ENCODE measurements around the gene RACK1.
A peak's percentile ranks its signal among the peaks of the same experiment; 100 is the strongest.
"Not testable (repeated sequence)": the region's sequence is repeated elsewhere in the genome, so short reads cannot be mapped to it uniquely, and the experiment has no call there.

RACK1 gene

DNA sequence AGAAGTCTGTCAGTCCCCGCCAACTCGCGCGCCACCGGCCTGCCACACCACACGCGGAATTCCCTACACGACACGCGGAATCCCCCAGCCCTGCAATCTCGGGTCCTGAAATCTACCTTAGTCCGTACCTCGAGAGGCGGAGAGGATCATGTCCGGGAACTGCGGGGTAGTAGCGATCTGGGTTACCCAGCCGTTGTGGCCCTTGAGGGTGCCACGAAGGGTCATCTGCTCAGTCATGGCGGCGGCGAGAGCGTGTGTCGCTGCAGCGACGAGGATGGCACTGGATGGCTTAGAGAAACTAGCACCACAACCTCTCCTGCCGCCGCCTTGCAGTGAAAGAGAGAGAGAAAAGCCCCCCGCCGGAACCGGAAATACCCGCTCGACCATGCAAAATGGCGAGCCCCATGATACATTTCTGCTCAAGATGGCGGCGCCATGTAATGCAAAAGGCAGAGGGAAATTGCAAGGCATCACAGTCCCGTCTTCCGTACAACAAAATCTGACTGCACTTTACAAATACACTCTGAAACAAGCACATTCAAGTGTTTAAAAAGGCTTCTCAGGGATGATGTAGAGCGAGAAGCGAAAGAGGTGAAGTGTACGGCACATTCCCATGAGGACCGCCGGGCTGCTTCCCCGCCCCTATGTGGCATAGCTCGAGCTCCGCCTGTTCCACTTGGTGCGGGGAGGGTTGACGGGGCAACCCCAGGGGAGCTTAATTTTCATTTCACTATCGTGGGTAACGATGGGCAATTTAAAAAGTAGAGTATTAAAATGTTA lies at the start of gene RACK1:
TSS of gene RACK1 (minus strand) at position 343 of the 780 bp plus-strand sequence. CDS start at position 237, 106 bp downstream.
- peak; percentile 93 for DNase-seq

DNA sequence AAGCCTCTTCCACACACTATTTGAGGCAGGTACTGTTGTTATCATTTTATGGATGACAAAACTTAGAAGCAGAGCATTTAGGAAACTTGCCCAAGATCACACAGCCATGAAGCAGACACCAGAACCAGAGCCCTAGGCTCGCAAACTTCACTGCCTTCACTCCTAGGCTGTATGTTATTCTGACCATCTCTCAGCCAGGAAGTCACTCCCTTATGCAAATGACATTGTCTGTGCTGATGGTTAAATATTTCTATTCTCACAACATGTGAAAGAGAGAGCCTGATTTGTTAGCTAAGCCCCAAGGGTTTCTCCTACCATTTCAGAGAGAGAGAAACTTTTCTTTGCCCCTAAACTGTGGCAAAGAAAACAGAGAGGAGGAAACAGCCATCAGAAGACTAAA lies 43.6 kb upstream of the RACK1 start:
- not testable (repeated sequence) for DNase-seq

DNA sequence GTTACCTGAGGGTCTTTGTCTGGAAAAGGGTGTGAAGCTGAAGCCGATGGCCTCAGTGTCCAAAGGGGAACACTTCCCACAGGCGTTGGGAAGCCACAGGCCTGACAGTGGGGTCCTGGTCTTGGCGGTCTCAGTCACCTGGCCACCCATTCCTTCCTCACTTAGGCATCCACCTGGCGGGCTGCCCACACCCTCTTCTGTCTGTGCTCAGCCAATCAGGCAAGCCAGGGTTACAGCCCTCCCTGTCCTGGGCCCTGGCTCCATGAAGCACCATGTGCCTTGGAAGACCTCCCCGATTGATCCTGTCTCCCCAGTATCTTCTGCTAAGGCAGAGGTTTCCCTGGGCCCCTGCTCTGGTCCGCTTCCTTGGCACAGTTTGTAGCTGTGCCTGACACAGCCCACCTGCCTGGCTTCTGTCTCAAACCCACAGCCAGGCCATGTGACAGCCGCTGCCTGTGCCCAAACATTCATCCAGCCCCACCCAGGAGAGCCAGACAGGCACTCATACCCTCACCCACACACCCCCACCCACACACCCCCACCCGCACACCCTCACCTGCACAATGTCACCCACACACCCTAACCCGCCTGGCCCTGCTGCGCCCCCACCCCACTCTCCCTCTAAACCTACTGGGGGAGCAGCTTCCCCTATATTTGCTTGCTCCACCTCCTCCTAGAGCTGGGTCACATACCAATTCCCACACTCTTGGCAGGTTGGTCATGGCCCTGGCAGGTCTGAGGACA lies 42.4 kb upstream of the RACK1 start:
- not testable (repeated sequence) for DNase-seq

DNA sequence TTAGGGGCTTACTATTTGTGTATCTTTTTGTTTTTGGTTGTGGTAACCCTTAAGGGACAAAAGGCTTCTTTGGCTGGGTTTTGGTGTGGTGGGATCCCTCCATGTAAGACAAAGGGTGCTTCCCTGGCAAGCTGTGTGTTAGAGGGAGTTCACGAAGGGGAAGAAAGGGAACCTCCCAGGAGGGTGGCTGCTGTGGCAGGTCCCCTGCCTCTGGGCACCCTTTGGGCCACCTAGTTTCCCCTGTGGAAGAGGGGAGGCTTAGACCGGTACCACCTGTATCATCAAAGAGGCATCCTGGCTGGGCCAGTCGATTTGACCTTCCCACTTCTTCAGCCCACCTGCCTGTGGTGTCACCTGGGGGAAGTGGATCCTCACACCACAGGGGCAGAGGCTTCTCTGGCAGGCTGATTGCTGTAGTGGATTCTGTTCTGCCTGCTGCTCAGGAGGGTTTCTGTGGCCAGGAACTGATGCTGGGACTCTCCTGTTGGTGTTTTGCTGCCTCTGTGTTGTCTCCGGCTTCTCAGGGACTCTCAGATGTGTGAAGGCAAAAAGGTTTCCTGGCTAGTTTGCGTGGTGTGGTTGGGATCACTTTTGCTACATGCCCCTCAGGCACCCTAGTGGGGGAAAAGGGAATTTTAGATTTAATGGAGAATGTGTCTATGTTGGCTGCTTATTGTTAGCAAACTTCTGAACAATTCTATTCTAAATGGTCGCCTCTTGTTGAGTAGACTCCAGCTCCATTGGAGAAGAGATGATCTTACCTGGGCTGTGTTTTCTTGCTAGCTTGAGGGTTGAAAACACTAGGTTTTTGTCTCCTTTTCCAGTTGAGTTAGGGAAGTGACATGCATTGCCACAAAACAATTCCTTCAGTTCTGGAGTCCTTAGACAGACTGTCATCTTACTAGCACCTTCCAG lies 40.4 kb upstream of the RACK1 start:
- DNase-seq: not testable (repeated sequence)

DNA sequence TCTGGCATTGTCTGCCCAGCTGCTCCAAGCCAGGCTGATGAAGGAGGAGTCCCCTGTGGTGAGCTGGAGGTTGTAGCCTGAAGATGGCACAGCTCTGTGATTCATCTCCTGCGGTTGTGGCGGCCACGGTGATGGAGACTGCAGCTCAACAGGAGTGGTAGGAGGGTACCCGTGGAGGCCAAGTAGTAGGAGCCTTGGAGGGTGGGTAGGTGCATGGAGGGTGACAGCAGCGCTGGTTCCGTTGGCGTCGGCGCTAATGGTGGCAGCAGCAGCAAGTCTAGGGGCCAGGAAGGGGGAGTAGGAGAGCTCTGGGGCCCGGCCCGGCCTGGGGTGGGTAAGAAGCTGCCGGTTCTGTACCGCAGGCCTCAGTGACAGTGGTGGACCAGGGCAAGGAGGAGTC lies 39.6 kb upstream of the RACK1 start:
- DNase-seq: no peak

DNA sequence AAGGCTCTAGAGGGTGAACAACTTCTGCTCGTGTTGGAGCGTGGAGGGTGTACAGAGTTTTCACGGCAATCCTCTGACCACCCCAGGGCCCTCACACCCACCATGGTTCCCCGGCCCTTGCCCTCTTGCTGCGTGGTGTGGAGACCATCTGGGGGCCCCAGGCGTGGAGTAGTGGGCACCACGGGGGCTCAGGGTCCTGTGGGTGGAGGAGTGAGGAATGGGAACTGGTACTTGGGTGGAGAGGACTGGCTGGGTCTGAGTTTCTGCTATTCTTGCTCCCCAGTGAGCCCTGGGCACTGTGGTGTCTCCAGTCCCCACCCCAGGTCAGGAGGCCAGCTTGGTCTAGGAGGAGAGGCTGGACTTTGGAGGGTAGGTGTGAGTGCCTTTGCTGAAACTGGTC lies 39.2 kb upstream of the RACK1 start:
- no peak for DNase-seq

DNA sequence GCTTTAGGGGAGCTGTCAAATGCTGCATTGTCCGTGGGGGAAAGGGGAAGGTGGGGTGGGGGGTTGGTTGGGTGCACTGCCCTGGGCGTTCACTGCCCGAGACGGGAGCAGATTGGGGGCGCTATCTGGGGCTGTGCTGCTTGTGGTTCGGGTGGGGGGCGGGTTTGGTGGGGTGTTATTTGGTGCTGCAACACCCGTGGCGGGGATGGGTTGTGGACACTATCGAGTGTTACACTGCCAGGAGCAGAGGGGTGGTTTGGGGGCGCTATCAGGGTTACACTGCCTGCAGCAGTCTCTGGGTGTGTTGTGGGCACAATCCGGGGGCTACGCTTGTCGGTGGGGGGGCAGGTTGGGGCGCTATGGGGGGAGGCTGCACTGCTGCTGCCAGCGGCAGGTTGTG lies 38.7 kb upstream of the RACK1 start:
- not testable (repeated sequence) for DNase-seq

DNA sequence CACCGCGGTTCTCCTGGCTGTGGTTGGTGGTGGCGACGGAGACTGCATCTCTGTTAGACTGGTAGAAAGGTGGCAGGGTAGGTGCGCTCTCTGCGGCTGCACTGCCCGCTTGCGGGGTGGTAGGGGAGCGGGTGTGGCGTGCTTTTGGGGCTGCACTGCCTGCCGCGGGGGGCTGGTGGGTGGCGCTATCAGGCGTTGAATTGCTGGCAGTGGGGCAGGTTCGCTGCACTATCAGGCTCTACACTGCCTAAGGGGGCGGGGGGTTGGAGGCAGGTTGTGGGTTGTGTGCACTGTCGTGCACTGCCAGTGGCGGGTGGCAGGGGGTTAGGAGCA lies 38.2 kb upstream of the RACK1 start:
- DNase-seq: no peak

DNA sequence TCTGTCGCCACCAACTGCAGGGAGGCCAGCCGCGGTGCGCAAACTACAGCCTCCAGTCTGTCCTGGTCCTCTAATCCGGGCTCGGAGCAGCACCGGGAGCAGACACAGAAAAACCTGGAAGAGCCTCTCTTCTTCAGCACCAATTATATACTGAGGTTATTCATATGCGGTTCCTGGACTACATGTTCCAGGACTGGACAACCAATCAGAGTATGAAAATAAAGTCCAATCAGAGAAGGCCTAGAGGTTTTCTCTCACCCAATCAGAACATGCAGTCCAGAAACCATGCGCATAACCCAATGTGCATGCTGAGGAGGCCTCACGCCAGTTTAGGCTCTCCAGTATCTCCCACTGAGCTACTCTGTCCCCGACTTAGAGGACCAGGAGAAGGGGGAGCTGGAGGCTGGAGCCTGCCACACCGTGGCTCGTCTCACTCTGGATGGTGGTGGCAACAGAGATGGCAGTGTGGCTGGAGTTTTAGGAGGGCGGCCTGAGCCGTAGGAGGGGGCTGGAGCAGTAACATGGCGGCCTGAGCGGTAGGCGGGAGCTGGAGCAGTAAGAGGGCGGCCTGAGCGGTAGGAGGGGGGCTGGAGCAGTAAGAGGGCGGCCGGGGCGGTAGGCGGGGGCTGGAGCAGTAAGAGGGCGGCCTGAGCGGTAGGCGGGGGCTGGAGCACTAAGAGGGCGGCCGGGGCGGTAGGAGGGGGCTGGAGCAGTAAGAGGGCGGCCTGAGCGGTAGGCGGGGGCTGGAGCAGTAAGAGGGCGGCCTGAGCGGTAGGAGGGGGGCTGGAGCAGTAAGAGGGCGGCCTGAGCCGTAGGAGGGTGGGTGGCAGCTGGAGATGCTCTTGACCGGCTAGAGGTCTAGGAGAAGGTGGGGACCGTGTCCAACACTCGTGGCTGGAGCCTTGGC lies 37.6 kb upstream of the RACK1 start:
- no peak for DNase-seq

DNA sequence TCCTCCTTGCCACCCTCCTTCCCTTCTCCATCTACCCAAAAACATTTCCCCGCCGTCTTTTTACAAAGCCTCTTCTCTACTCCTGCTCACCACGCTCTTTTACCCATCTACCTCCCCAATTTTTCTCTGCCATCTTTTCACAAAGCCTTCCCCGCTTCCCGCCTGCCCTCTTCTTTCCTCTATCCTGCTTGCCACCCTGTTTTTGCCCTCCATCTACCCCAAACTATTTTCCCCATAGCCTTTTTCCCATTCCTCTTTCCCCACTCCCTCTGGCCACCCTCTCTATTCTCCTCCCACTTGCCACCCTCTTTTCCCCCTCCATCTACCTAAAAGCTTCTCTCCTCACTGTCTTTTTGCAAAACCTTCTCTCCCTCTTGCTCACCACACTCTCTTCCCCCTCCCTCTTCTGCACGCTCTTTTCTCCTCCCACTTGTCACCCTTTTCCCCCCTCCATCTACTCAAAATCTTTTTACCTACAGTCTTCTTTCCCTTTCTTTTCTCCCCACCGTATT lies 36.6 kb upstream of the RACK1 start:
- no peak for DNase-seq

DNA sequence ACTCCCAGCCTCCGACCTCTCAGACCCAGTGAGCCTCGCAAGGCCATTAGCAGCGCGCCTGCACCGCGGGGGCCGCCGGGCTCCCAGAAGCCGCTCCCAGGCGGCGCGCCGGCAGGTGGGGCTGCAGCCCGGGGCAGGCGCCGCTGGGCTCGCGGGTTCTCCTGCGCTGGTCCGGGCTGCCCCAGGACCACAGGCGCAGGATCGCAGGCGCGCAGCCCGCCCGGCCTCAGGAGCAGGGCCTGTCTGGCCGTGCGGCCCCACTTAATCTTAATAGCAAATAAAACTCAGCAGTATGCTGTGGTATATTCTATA lies 29.7 kb upstream of the RACK1 start:
- not testable (repeated sequence) for DNase-seq

DNA sequence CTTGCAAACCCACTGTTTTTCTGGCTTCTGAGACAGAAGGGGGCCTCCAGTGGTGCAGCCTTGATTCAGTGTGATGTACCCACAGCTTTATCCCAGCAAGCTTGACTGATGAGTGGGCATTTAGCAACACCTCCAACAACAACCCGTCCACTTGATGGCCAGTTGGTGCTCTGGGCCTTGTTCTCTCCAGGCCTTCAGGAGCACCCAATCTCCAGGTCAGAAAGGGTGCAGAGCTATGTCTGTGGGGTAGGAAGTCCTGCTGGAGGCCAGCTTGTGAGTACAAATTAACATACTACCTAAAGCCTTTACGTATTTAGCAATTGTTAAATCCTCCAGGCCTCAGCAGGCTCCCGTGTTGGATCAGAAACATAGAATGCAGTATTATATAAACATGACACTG lies 27.4 kb upstream of the RACK1 start:
- no peak for DNase-seq

DNA sequence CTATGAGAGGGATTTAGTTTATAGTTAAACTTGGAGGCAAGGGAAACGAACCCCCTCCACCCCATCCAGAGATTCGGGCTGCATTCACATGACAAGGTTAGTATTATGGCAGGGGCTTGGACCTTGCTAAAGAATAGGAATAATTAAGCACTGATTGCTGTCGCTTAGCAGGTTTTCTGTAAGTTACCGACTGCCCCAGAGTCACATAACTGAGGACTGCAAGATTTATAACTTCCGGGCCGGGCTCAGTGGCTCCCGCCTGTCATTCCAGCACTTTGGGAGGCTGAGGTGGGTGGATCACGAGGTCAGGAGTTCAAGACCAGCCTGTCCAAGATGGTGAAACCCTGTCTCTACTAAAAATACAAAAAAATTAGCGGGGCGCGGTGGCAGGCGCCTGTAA lies 24.2 kb upstream of the RACK1 start:
- DNase-seq: not testable (repeated sequence)

DNA sequence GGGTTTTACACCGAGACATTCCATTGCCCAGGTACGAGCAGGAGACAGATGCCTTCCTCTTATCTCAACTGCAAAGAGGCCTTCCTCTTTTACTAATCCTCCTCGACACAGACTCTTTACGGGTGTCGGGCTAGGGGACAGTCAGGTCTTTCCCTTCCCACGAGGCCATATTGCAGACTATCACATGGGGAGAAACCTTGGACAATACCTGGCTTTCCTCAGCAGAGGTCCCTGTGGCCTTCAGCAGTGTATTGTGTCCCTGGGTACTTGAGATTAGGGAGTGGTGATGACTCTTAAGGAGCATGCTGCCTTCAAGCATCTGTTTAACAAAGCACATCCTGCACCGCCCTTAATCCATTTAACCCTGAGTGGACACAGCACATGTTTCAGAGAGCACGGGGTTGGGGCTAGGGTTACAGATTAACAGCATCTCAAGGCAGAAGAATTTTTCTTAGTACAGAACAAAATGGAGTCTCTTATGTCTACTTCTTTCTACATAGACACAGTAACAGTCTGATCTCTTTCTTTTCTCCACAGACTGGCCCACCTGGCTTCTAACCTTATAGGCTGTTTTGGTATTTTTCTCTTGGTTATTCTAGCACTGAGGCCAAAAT lies 23.7 kb upstream of the RACK1 start:
- DNase-seq: not testable (repeated sequence)

DNA sequence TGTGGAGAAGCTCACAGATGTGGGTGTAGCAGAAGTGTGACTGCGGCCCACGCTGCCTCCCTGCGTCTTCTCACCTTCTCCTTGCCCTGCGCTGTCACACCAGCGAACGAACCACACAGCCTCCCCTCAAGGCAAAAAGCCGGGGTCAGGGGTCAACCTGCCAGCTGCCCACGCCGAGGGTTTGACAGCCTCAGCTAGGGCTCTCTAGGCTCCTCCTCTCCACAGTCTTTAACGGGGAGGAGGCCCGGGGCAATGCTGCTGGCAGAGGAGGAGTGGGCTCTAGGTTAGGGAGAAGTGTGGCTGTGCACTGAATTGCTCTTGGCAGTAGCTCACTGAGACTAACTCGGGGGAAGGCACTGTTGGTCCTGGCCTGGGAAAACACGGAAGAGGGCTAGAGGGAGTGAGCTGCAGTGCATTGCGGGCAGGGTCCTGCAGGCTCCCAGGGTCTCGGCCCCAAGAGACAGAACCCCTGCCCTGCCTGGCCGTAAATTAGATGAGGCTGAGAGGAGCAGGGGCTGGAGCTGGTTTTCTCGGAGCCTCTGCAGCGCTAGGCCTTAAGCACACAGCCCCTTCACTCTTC lies 21.5 kb upstream of the RACK1 start:
- DNase-seq: no peak

DNA sequence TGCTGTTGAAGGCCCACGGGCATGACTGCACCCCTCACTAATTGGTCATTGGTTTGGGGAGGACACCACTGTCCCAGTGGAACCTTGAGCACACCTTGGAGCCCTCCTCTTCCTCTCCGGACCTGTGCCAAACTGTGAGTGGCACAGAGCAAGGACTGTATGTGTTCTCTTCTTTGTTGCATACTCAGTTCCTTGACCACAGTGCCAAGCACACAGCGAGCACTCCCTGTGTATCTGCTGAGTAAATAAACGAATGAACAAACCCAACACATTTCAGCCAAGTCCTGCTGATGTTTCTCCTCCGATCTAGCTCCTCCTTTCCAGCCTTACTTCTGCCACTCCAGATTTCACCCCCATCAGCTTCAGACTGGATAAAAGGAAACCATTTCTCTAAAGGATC lies 19.9 kb upstream of the RACK1 start:
- DNase-seq: no peak

DNA sequence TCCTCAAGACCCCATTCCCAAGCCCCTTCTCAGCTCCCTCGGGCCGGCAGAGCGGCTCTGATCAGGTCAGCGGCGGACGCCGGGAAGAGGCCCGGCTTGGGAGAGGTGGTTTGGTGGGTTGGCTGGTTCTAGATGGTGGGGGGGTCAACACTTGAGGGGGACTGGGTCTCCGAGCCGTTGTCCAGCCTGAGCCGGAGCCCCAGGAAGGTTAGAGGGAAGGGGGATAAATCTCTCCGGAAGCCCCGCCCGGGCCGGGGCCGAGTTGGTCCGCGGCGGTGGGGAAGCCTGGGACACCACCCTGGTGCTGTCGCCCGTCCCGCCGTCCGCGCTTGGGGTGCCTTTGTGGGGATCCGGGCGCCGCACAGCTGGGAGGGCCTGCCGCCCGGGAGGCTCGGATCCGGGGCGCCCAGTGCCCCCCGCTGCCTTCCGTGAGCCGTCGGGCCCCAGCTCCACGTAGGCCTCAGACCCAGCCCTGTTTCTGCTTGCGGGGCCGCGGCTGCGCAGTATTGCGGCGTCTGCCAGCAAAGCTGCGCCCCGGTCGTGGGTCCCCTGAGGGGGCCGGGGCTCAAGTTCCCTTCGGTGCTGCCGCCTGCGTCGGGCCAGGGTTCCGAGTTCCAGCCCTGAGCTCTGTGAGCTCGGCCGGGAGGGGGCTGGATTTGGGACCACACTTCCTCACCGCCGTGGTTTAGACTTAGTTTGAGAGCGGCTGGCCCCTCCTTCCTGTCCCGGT lies 17.8 kb upstream of the RACK1 start:
- DNase-seq: peak; percentile 82

DNA sequence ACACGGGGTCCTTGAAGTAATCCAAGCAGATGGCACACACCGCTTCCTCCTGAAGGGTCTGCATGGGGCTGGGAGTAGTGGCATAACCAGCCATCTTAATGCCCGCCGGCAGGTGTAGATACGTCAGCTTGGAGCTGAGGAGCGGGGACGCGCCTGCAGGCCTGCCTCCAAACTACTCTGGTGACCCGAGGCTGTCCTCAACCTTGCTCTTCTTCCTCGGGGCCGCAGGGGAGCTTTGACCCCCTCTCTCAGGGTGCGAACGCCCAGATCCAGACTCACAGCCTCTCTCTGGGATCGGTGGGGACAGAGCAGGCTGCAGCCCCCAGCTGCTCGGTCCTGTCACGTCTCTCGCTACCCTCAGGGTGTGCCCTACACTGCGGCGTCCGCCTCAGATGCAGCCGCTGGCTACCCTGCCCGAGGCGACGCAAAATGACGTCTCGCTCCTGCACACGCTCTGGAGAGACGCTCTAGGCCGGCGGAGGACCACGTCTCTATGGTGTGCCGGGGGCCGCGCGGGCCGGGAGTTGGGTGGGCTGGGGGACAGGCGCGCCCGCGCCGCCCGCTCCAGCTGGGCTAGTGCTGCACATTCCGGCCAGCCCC lies 17.1 kb upstream of the RACK1 start, which contains the start of gene TRIM52:
TSS of gene TRIM52 (minus strand) at position 424 of the 600 bp plus-strand sequence. CDS start at position 94, 330 bp downstream.
- DNase-seq: peak; percentile 95

DNA sequence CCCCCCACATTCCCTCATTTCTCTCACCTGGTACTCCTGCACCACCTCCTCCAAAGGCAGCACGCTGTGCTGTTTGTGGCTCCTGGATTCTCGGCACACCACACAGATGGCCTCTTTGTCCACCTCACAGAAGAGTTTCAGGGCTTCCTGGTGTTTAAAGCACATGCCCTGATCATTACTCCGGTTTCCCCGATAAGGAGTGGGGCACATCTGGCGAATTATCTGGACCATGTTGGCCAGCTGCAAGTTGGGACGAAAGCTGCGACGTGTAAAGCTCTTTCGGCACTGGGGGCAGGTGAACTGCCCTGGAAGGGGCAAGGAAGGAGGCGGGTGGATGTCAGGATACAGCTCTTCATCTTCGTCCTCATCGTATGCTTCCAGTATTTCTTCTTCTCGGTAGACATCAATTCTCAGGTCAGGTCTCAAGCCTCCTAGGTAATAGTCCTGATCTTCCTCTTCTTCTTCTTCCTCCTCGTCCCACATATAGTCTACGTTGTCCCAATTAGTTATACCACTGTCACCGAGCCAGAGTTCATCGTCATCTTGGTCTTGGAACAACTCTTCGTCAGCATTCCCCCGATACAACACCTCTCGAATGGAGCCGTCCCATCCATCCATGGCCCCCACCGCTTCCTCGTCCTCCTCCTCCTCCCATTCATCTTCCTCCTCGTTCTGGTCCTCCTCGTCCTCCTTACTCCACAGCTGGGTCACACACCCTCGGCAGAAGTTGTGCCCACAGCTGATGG lies 16.4 kb upstream of the RACK1 start:
- DNase-seq: no peak

All from activated CD4-positive, alpha-beta T cell treated with anti-CD3 and anti-CD28 coated beads, Interleukin-2, Interleukin-6, amounts not matched to agents 100 ng/mL and 50 ng/mL, durations not matched to agents 16 hours and 8 hours (primary cell).